ENCODE measurements around the gene AUTS2. TPM values are rescaled to one million over a fixed set of nuclear protein-coding genes. Genes with fewer than 3 reads are reported as not detected.
A peak's percentile ranks its signal among the peaks of the same experiment; 100 is the strongest.

The AUTS2 gene
- polyA plus RNA-seq, 1 experiment: 0.54 TPM

DNA sequence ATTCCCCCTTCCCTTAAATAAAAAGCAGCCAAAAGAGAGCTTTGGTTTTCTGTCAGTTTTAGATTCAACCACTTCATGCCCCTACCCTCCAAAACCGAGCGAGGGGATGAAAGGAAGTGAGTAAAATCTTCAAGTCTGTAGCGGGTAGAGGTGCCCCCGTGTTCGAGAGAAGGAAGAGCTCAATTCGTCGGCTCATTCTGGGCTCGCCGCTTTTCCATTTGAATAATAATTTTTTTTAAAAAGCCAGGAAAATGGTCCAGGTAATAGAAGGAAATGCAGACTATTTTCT lies 1097.5 kb downstream of the AUTS2 start:
- Histone ChIP-seq H3K27me3 (ENCODE audit: control insufficient read depth, insufficient read depth, low read length) (no peaks in the 10 kb centered on the region; the same call in 1 of the 2 replicates), H3K36me3 (ENCODE audit: control insufficient read depth, insufficient read depth, low read length) (no peaks in the 10 kb centered on the region), H3K4me3 (ENCODE audit: low read depth, low read length) (peak overlapping the region; percentile 51)
- no peak for TF ChIP-seq CTCF (IDR thresholded peaks at IDR 0.05; ENCODE audit: insufficient read depth, low read depth, low read length)
- POLR2A ChIA-PET: no interaction called here
- DNase-seq (ENCODE audit: low read depth): no peak
- CTCF ChIA-PET: no interaction called here

DNA sequence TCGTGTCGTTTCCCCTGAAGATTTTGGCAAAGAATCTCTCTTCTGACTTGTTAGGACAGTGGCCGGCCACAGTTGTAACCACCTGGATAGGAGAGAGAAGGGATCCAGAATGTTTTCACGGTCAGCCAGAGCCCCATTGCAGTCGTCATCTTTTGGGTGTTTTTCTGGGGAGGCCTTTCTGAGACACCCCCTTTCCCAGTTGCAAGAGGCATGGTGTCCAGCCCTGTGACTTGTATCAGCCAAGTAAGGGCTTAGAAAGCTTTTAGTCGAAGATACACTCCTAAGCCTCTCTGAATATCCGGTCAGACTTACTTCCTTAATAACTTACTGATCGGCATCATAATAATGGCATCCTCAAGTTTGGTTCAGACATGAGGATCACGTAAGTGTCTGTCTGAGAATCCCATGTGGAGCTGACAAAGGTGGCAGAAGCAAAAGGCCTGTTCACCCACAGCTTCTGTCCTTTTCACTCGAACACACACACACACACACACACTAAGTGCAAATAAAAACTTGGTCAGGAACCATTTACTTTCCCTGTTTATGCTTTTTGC lies 1098.0 kb downstream of the AUTS2 start:
- ChIA-PET CTCF (no interaction called here), POLR2A (no interaction called here)

GRCh38 chr7:70698219-70698832 lies 1100.1 kb downstream of the AUTS2 start:
- TF ChIP-seq CTCF (IDR thresholded peaks at IDR 0.05; ENCODE audit: insufficient read depth, low read depth, low read length): peak; percentile 84
- Histone ChIP-seq H3K36me3 (ENCODE audit: control insufficient read depth, insufficient read depth, low read length) (no peaks in the 10 kb centered on the region), H3K27me3 (ENCODE audit: control insufficient read depth, insufficient read depth, low read length) (no peaks in the 10 kb centered on the region), H3K4me3 (ENCODE audit: low read depth, low read length) (no peak overlapping the region)
- POLR2A ChIA-PET: no interaction called here
- DNase-seq (ENCODE audit: low read depth): no peak
- CTCF ChIA-PET: interaction anchor here (0.7 to 2.3 kb wide), 16 partner anchors 9 to 924 kb away, joined by 3 to 8 read pairs (median 4); no protein-coding TSS in a partner anchor

More for the DNA sequence above, 1098.0 kb downstream of the AUTS2 start:
- Histone ChIP-seq H3K27me3 (ENCODE audit: control insufficient read depth, insufficient read depth, low read length) (no peaks in the 10 kb centered on the region; the same call in 1 of the 2 replicates), H3K36me3 (ENCODE audit: control insufficient read depth, insufficient read depth, low read length) (no peaks in the 10 kb centered on the region), H3K4me3 (ENCODE audit: low read depth, low read length) (peak overlapping the region; percentile 51)
- DNase-seq (ENCODE audit: low read depth): no peak
- TF ChIP-seq CTCF (IDR thresholded peaks at IDR 0.05; ENCODE audit: insufficient read depth, low read depth, low read length): no peak

- no peak for DNase-seq (ENCODE audit: low read depth)
- H3K27me3 ChIP-seq (ENCODE audit: control insufficient read depth, insufficient read depth, low read length): no peaks in the 10 kb centered on the region
- no peak overlapping the region for H3K4me3 ChIP-seq (ENCODE audit: low read depth, low read length)
- H3K36me3 ChIP-seq (ENCODE audit: control insufficient read depth, insufficient read depth, low read length): no peaks in the 10 kb centered on the region
- ChIA-PET POLR2A (no interaction called here), CTCF (interaction anchor here (1.1 to 2.3 kb wide), 5 partner anchors 9 to 657 kb away, joined by 4 to 8 read pairs (median 6); no protein-coding TSS in a partner anchor)
- TF ChIP-seq CTCF (IDR thresholded peaks at IDR 0.05; ENCODE audit: insufficient read depth, low read depth, low read length): no peak
Measured at GRCh38 chr7:70699271-70699670, 1101.0 kb downstream of the AUTS2 start.

DNA sequence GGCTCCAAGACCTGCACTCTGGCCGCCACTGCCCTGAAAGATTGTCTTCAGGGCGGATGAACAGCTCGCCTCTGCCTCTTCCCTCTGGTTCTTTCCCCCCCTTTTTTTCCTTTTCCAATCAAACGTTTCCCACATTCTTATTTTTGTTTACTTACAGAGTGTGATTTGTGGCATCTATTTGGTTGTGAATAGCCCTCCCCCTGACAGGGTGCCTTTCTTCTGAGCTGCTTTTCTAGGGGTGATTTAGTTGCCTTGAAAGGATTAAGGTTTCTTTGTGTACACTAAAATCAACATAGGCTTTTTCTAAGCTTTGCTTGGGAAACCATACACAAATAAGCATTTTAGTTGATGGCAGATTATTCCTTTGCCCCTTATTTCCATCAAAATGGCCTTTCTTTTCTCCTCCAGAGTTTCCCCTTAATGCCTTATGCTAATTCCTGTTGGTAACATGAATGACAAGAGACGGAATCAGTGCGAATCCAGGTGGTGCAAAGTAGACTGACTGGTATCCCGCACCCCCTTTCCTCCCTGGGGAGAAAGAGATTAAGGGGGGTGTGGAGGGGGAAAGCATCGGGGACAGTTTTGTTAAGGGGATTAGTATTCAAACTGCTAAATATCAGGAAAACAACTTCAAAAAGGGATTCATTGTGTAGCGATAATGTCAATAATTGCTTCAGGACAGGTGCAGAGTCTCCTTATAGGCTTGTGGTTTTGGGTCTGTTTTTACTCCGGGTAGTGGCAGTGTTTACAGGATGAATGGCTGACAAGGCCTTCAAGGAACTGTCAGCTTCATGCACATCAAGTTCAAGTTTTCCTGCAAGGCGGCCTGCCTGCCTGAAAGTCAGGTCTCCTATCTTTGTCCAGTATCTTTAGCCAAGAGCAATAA lies 1102.0 kb downstream of the AUTS2 start:
- POLR2A ChIA-PET: no interaction called here
- DNase-seq (ENCODE audit: low read depth): no peak
- Histone ChIP-seq H3K27me3 (ENCODE audit: control insufficient read depth, insufficient read depth, low read length) (no peaks in the 10 kb centered on the region), H3K36me3 (ENCODE audit: control insufficient read depth, insufficient read depth, low read length) (no peaks in the 10 kb centered on the region), H3K4me3 (ENCODE audit: low read depth, low read length) (no peak overlapping the region)
- no peak for TF ChIP-seq CTCF (IDR thresholded peaks at IDR 0.05; ENCODE audit: insufficient read depth, low read depth, low read length)
- CTCF ChIA-PET: no interaction called here

Measured in BJ (cell line).